GM19035 (cell line): Measurements from ENCODE around the gene ANKS1A.

Experiments
- ATAC-seq: cut with Tn5 transposase; IDR thresholded peaks from one replicate; pipeline ENCODE4 v1.9.1; 2021; ENCODE audit not compliant: unreplicated experiment

Gene ANKS1A

DNA sequence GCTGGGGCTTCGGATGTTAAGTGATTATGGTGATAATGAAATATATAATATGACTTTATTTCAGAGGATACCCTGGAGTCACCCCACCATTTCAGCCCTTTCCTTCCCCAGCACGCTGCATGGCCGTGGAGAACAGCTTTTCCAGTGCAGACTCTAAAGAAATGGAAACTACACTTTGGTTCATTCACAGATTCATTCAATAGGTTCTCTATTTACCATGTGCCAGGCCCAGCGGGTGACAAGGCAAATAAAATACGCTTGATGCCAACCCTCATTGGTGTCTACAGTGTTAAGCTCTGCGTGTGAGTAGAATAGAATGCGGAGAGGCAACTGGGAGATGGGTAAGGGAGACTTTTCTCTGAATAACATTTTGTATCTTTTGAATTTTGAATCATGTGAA, 162.3 kb downstream of the ANKS1A start:
- no peak for ATAC-seq

DNA sequence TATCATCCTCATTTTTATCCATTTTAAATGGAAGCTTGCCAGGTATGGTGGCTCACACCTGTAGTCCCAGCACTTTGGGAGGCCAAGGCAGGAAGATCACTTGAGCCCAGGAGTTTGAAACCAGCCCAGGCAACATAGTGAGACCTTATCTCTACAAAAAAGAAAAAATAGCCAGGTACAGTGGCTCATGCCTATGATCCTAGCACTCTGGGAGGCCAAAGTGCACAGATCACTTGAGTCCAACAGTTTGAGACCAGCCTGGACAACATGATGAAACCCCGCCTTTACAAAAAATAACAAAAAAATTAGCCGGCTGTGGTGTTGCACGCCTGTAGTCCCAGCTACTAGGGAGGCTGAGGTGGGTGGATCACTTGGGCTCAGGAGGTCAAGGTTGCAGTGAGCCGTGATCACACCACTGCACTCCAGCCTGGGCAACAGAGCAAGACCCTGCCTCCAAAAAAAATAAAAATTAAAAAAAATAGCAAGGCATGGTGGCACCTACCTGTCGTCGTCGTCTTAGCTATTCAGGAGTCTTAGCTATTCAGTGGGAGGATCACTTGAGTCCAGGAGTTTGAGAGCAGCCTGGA, 163.0 kb downstream of the ANKS1A start:
- no peak for ATAC-seq

DNA sequence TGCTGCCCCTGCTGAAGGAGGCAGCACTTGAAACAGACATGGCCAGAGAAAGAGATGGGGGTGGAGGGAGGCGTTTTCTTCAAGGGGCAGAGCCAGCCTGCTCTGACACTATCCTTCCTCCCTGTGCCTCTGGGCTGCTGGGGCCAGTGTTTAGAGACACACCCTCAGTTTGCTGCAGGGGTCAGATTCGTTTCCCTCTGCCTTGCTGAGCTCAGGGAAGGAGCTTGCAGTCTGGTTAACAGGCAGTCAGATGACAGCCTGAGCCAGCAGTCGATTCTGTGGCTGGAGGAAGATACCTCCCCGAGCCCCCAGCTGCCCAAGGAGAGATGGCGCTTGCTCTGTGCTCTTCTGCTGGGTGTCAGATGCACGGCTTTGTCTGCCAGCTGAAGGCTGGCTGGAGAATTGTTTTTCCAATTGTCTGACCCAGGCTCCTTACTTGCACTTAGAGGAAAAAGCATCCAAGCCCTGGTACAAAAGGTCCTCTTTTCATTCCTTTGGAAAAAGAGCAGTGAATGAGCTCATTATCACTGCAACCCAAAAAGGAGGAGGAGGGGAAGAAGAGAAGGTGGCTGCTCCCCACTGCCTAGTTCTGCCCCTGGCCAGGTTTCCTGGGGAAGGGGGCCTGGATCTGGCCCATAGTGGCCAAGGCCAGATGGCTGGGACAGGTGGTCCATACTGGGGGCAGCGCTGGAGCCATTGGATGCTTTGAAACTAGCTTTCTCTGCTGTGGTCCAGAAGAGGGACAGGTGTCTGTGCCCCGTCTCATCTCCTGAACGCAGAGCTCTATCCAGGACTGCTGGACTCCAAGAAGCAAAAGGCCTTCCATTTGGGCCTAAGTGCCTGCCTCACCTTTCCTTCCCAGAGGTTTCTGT, 163.9 kb downstream of the ANKS1A start:
- no peak for ATAC-seq

DNA sequence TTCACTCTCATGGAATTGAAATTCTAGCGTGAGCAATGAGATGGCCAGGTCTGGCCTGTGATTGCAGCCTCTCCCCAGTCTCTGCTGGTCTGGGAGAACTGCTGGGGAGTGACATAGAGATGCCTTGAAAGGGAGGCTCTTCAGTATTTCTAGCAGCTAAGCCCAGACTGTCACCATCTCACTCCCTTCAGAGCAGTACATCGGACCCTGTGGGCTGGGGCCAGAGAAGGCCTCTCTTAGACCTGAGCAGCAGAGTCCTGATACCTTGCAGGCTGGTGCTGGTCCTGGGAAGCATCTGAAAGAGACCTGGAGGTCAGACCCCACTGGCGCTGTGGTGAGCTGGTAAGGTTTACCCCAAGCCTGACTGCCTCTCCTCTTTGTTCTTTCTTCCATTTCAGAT, 164.6 kb downstream of the ANKS1A start:
- no peak for ATAC-seq

DNA sequence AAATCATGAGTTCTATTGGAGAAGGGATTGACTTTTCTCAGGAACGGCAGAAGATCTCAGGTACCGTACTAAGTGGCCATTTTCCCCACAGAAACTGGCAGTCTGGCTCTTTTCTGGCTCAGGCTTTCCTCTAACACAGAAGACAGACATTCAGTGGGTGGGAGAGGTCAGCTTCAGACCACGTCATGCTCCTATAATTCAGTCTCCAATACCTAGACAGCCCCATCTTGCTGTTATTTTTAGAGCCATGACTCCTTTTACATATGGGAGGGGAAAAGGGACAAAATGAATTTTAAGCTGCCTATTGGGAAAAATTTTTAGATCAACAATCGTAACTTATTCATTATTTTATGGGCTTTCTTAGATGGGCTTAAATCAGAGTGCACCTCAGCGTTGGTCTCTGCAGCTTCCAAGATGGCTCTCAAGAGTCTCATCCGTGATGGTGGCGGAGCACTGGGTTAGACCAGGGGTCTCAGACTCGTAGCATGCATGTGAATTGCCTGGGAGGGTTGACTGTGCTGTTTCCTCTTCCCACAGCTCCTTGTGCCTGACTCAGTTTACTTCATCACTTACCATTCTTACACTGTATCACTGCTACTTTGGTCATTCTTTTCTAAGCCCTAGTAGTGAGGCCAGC, 165.2 kb downstream of the ANKS1A start:
- ATAC-seq = no peak

DNA sequence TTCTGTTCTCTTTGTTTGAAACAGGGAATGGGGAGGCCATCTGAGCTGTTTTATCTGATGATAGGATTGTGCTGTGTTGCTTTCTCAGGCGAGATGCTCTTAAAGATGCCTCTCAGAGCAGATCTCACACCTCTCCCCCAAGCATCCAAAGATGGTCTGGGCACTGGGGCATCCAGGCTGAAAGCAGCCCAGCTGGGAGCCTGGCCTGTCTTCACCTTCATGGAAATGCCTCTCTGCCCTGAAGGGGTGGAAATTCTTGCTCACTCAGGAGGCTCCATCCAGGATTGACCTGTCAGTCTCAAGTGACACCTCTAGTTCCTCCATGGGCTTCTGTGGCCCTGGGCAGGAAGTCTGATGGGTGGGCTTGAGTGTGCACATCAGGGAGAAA, 165.7 kb downstream of the ANKS1A start:
- no peak for ATAC-seq

DNA sequence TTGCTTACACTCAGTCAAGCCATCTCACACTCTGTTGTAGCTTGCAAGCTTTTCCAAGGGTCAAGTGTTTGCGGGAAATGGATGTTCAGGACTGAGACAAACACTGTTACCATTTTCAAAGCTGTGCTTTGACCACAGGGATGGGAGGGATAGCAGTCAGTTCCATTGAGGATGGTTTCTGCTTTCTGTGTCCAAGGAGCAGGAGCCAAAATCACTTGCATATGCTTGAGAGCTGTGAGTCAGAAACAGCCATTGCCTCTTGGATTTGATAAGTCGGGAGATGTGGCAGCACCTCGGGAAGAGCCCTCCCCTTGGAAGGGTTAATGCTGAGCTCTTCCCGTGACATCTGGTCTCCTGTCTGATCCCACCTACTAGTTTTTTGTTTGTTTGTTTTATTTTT, 166.8 kb downstream of the ANKS1A start:
- ATAC-seq = no peak

DNA sequence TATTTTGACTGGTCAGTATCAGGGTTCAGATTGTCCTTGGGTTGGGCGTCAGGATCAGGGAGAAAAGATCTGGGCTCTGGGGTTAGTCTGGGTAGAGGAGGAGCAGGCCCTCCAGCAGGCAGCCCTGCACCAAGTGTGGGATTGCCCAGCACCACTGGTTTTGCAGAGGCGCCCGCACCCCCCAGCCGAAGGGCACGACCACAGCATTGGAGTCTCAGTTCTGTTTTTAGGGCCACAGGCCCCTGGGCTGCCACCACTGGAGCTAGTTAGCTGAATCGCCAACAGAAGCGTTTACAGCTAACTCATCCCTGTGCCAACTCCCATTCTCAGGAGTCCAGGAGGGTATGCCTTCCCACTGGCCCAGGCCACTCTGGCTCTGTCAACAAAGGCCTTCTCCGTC, 167.9 kb downstream of the ANKS1A start:
- ATAC-seq = no peak

DNA sequence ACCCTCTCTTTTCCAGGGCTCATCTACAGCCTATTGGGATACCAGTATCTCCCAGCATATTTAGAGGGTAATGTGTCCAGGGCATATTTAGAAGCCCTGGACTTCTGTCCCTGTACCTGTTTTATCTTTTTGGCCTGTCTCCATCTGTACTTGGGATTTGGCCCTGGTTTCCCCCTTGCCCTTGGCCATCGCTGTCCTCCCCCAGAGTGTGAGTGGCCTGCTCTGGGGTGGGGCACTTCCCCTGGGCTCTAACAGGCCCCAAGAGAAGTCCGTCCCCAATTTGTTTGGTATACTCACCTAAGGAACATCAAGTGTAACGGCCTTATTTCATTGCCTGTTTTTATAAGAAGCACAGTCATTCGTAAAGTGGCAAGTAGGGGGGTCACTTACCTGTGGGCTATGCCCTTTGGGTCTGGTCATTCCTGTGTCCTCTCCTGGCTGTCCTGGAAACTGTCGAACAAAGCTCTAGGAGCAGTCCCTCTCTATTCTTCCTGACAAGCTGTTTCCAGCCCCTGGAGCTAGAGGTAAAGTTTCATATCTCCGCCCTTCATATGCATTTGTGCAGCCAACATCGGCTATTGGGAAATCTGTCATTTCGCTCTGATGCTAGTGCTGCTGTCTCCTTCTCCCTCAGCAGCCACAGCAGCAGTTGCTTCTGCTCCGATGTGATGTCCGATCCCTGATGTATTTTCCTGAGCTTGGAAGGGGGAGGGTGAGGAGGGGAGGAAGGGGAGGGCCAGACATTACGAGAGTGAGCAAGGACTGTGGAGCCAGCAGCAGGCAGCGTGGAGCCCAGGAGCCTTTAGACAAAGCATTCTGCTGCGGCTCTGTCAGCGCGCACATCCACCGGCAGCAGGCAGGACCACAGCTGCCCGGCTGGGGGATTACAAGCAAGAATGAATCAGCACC, 168.6 kb downstream of the ANKS1A start:
- no peak for ATAC-seq

DNA sequence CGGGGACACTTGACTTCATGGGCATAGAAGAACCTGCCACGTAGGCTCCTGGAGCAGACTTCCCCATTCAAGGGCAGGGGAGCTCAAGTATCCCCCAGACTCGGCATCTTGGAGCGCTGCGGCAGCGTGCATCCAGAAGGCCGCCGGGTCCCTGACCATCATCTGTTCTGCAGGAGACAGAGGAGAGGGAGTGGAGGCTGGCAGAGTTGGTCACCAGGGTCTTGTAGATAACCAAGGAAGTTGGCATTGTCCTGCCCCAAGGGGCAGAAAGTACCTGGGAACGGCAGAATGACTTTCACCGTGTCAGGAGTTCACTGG, 169.3 kb downstream of the ANKS1A start:
- ATAC-seq = no peak

DNA sequence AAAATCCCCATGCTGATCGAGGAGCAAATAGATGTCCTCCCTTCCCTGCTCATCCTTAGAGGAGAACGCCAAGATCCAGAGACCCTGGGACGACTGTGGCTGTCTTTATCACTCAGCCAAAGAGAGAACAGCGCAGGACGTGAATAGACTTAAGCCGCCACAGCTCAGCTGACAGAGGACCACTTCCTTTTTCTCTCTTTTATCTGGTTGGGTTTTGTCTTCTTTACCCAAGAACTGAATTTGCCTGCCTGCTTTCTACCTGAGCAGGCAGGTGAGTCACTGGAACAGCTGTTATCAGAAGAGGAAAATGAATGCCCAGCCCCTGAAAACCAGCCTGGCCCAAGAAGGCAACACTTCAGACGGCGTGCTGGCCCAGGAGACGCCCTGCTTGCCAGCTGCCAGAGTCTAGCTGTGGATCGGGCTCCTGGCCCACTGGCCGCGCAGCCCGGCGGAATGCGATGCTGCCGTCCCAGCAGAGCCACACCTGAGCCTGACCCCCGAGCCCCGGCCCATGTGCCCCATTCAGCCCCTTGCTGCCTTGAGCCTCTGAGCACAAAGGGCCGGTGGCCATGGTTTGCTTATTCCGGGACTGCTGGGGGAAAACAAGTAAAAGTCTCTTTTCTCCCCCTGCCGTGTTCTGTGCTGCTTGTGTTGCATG, 169.9 kb downstream of the ANKS1A start:
- ATAC-seq = no peak

DNA sequence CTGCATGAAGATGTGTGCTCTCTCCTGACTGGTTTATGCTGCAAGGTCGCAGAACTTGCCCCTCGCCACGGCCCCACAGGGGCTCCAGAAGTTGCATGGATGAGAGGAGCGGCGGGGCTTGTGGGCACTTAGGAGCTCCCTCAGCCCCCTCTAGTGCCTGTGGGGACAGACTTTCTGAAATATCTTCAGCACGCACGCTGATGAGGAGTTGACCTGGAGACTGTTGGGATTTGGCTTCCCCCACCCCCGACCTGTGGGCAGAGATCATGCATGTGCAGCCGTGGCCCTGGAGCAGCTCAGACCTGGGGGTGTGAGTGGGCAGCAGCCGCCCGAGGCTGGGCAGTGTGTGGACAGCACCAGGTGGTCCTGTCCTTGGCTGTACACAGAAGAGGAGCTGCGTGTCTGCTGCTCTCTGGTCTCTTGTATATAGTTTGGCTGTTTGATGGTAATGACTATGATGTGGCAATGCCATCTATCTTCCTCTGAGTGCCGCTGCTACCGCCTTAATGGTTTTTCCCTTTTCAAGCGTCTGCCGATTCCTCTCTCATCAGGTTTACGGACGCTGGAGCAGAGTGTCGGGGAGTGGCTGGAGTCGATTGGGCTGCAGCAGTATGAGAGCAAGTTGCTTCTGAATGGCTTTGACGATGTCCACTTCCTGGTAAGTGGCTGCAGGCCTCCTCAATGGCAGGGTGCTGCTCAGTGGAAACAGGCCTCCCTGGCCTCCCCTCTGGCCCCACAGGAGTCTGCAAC, 170.7 kb downstream of the ANKS1A start:
- ATAC-seq = no peak

DNA sequence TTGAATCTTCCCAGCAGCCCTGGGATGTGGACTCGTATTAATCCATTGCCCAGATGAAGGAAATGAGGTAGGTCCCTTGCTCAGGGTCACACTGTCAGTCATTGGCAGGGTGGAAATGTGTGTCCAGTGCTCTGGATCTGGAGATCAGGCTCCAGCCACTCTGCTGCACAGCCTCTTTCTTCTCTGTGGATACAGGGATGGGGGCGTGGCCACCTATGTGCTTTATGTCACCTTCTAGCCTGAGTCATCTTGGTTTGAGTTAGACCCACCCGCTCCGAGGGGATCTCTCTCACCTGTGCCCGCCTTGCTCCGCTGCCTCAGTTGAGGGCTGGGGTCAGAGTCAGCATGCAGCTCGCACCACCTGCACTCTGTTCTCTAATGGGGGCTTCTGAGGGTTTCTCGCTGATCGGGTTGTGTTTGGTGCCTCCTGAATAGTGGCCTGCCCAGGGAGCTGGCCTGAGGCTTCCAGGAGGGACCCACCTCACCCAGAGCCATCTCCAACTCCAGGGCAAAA, 172.1 kb downstream of the ANKS1A start:
- no peak for ATAC-seq

DNA sequence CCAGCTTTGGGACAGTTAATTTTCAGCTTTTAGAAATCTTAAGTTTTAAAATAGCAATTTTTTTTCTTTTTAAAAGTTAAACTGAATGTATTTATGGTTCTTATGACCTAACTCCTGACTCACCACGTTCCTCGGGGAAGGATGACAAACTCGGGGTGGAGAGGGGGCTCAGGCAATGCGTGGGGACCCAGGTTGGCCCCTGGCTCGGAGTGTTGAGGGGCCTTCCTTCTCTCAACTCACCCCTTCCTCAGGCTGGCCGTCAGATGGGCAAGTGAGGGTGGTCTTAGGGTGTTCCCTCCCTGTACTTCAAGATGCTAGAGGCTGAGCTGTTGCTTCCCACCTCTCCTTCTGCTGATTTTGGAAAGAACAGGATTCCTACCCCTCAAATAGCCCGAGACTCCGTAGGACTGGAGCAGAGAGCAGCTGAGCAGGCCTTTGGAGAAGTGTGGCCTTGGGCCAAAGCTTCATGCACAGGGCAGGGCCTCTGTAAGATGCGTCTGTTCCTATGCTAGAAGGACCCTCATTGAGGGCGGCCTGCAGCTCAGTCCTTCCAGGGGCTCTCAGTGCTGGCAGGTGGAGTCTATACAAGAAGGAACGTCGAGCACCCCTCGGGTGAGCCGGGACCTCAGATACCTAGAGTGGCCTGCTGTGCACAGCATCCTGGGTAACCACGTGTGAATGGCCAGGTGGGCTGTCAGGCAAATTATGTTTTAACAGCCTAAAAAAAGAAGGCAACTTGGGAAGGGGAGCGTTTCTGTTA, 172.8 kb downstream of the ANKS1A start:
- ATAC-seq = no peak

DNA sequence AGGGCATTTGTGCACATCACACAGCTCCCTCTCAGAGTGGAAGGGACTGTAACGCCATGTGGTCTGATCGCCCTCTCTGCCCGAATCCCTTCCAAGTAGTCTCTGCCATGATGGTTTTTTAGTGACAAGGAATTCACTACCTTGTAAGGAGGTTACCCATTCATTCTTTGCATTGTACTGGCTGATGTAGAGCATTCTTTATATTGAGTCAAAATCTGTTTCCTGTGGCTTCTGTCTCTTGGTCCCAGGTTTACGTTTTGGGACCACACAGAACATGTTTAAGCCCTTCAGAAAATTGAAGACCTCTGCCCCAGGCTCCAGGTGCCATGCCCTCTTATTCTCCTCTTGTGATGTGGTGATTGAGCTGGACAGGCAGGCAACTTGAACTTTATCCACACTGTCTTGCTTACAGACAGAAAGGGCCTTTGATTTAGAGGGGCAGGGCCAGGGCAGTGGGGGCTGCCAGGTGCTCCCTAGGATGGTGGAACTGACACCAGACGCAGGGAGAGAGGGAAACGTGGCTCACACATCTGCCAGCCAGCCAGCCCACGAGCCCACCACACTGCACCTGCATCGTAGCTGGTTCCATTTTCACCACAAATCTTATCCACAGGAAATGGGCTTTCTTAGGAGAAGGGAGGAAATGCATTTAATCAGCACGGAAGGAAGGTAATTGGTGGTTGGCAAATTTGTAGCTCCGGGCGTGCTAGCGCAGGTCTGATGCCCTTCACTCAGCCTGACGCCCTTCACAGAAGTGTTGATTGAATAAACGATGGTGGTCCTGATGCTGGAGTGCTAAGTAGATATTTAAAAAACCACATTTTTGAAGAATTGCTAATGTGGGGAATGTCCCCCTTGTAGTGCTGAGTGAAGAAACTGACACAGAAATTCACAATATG, 173.9 kb downstream of the ANKS1A start:
- ATAC-seq = no peak

DNA sequence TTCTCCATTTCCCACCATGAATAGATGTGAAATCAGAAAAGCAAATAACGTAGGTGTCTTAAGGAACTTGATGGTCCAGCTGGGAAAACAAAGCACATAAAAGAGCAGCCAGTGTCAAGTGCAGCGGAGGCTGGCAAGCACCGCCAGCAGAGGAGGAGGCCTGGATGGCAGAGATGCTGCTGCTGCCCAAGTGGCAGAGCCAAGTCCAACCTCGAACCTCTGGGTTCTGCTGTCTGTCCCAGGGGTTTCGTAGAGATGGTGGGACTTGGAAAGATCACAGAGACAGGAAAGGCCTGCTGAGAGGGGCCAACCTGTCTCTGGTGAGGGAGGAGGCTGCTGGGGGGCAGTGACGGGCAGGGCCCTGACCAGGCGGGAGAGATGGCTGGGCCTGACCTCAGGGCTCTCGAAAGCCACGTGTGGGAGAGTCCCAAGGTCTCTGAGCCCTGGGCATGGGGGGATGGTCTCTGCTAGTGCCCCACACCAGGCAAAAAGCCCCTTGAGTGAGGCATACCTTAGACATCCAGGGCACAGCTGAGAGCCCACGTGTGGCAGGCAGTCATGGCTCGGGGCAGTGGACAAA, 174.7 kb downstream of the ANKS1A start:
- no peak for ATAC-seq

DNA sequence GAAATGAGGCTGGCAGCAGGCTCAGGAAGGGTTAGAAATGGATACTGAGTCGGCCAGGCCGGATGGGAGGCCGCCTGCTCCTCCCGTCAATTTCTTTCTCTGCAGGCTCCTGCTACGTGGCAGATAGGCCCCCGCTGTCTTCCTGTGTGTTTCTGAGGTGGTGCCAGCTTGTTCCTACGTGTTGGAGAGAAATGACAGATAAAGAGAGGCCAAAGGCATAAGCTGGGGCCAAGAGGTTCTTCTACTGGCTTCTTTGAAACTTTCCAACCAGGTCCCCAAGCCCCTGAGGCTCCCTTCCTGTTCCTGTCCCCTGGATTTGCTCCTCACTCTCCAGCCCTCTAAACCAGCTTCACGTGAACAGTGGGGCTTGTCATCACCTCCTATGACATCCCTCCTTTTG, 175.2 kb downstream of the ANKS1A start:
- no peak for ATAC-seq
